Epithelial cell of esophagus (primary cell): ENCODE measurements around the gene SSTR3.
"Not testable (repeated sequence)": the region's sequence is repeated elsewhere in the genome, so short reads cannot be mapped to it uniquely, and the experiment has no call there.

Experiments
- DNase-seq: peaks from one replicate; pipeline ENCODE4 v3.0.0; 2010; ENCODE audit warnings: low read depth
- H3K4me3 ChIP-seq: 2 replicates; pipeline ENCODE4 v1.5.1; 2011; ENCODE audit warnings: mild to moderate bottlenecking, low read length, control low read depth
- CTCF ChIP-seq: IDR thresholded peaks from 2 replicates; pipeline ENCODE4 v1.5.1; 2011; ENCODE audit warnings: low read depth, mild to moderate bottlenecking, low read length, control low read depth, inconsistent platforms; ENCODE audit not compliant: insufficient read depth; ENCODE audit errors: missing control alignments

SSTR3 gene

GRCh38 chr22:37202716-37203115 lies 9.6 kb downstream of the SSTR3 start:
- H3K4me3 ChIP-seq: no peak overlapping the region
- no peak for TF ChIP-seq CTCF
- no peak for DNase-seq

GRCh38 chr22:37202001-37202555 lies 10.2 kb downstream of the SSTR3 start:
- DNase-seq: no peak
- H3K4me3 ChIP-seq: no peak overlapping the region
- TF ChIP-seq CTCF: no peak

GRCh38 chr22:37201443-37201820 lies 10.8 kb downstream of the SSTR3 start:
- H3K4me3 ChIP-seq, DNase-seq: not testable (repeated sequence)

GRCh38 chr22:37199760-37200108 lies 12.5 kb downstream of the SSTR3 start:
- no peak for DNase-seq
- H3K4me3 ChIP-seq: peak overlapping the region; percentile 84
- TF ChIP-seq CTCF: no peak

- DNase-seq: peak; percentile 97
- TF ChIP-seq CTCF: peak; percentile 65
- H3K4me3 ChIP-seq: peak overlapping the region; percentile 84
Observed at GRCh38 chr22:37199103-37199759, 13.0 kb downstream of the SSTR3 start.

GRCh38 chr22:37198258-37199102 lies 13.8 kb downstream of the SSTR3 start:
- H3K4me3 ChIP-seq: peak overlapping the region; percentile 84
- peak; percentile 66 for TF ChIP-seq CTCF
- peak; percentile 84 for DNase-seq

- TF ChIP-seq CTCF: no peak
- H3K4me3 ChIP-seq: no peak overlapping the region
- DNase-seq: peak; percentile 94
Observed at GRCh38 chr22:37197451-37198257, 14.6 kb downstream of the SSTR3 start.
